Neural progenitor cell (in vitro differentiated cells): ENCODE measurements around the gene LLCFC1. TPM values are rescaled to one million over a fixed set of nuclear protein-coding genes. Genes with fewer than 3 reads are reported as not detected.

Experiments
- DNase-seq: peaks from one replicate; pipeline ENCODE4 v3.0.0-alpha.2; 2016; ENCODE audit warnings: low spot score
- H2AFZ ChIP-seq: fragments of 200-600 bp; sonication (generic); replicated peaks from 2 replicates; pipeline ENCODE4 v1.6.1; 2016; ENCODE audit warnings: antibody characterized with exemption
- H3F3A ChIP-seq: fragments of 200-600 bp; sonication (generic); 2 replicates; pipeline ENCODE4 v1.6.1; 2016; ENCODE audit warnings: antibody characterized with exemption, low read depth
- H3K27ac ChIP-seq: fragments of 200-600 bp; sonication (generic); 2 replicates; pipeline ENCODE4 v1.5.1; 2016; ENCODE audit warnings: mild to moderate bottlenecking
- H3K27me3 ChIP-seq: fragments of 200-600 bp; sonication (generic); 2 replicates; pipeline ENCODE4 v1.6.1; 2016; ENCODE audit warnings: mild to moderate bottlenecking, moderate library complexity
- H3K36me3 ChIP-seq: fragments of 200-600 bp; sonication (generic); 2 replicates; pipeline ENCODE4 v1.5.1; 2016
- H3K4me1 ChIP-seq: fragments of 200-600 bp; sonication (generic); 2 replicates; pipeline ENCODE4 v1.6.1; 2016; ENCODE audit warnings: mixed run types
- H3K4me2 ChIP-seq: fragments of 200-600 bp; sonication (generic); 2 replicates; pipeline ENCODE4 v1.6.1; 2016
- H3K4me3 ChIP-seq: fragments of 200-600 bp; sonication (generic); 2 replicates; pipeline ENCODE4 v1.5.1; 2016
- H3K79me2 ChIP-seq: fragments of 200-600 bp; sonication (generic); 2 replicates; pipeline ENCODE4 v1.6.1; 2016; ENCODE audit warnings: low read depth
- H3K9ac ChIP-seq: fragments of 200-600 bp; sonication (generic); 2 replicates; pipeline ENCODE4 v1.6.1; 2016
- H3K9me3 ChIP-seq: fragments of 200-600 bp; sonication (generic); 2 replicates; pipeline ENCODE4 v1.5.1; 2016; ENCODE audit warnings: low read depth
- H4K20me1 ChIP-seq: fragments of 200-600 bp; sonication (generic); 2 replicates; pipeline ENCODE4 v1.6.1; 2016; ENCODE audit warnings: low read depth
- H3K27ac Mint-ChIP-seq: 3 replicates; pipeline ENCODE4 v1.8.0; 2021; ENCODE audit warnings: mixed read lengths
- H3K27me3 Mint-ChIP-seq: 2 replicates; pipeline ENCODE4 v1.8.0; 2022; ENCODE audit warnings: low read depth, mild to moderate bottlenecking, inconsistent platforms, moderate library complexity, mixed read lengths; ENCODE audit not compliant: insufficient read depth
- H3K36me3 Mint-ChIP-seq: 3 replicates; pipeline ENCODE4 v1.8.0; 2021; ENCODE audit warnings: mixed read lengths
- H3K4me1 Mint-ChIP-seq: 3 replicates; pipeline ENCODE4 v1.8.0; 2021; ENCODE audit warnings: mixed read lengths
- H3K4me3 Mint-ChIP-seq: 3 replicates; pipeline ENCODE4 v1.8.0; 2021; ENCODE audit warnings: mild to moderate bottlenecking, moderate library complexity, mixed read lengths
- H3K9me3 Mint-ChIP-seq: 3 replicates; pipeline ENCODE4 v1.8.0; 2020; ENCODE audit warnings: mixed read lengths
- EZH2 ChIP-seq: fragments of 200-600 bp; sonication (generic); IDR thresholded peaks from 2 replicates; pipeline ENCODE4 v1.6.1; 2017; ENCODE audit warnings: antibody characterized with exemption, mild to moderate bottlenecking, moderate library complexity
- EZH2phosphoT487 ChIP-seq: fragments of 200-600 bp; sonication (generic); IDR thresholded peaks from 2 replicates; pipeline ENCODE4 v1.6.1; 2017; ENCODE audit warnings: antibody characterized with exemption
- total RNA-seq: library from RNA; depleted of rRNA; stranded (reverse); fragments of >200 nt; gene quantifications from 2 replicates; pipeline ENCODE4 v1.2.3, GENCODE V29; 2015; ENCODE audit warnings: low replicate concordance
- TF ChIP-seq, protein P1 (sequence below): fragments of 200-600 bp; sonication (generic); IDR thresholded peaks from 2 replicates; pipeline ENCODE4 v1.5.1; 2017; ENCODE audit warnings: antibody characterized with exemption, mild to moderate bottlenecking

Gene LLCFC1
- total RNA-seq, 1 donor from 2014 or later: not detected

DNA sequence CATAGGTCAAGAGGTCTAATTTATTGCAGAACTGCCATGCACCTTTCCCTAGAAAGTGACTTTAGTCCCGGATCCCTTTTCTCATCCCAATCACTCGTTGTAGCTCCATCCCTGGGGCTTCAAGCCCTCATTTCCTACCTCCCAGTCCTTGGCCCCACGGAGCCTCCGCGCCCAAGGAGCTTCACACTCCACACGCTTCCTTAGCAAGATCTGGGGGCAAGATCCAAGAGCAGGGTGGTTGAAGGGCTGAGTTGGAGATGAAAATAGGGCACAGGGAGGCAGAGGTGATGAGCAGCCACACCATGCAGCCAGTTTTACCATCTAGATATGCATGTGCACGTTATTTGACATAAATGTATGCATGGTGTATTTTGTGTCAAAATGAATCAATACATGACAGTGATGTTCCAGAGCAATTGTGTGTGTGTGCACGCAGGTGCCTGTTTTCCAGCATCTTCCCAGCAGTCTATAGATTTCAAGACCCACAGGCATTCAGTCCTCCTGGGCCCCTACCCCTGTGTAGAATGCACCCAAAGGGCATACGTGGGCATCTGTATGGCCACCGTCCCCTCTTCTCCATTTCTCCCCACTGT, 47.7 kb upstream of the LLCFC1 start:
- Mint-ChIP-seq H3K9me3 (peaks cover 5% of the 10 kb centered on the region), H3K27ac (no peak overlapping the region), H3K4me1 (peaks cover 15% of the 10 kb centered on the region), H3K27me3 (peaks cover 16% of the 10 kb centered on the region), H3K4me3 (no peak overlapping the region), H3K36me3 (no peaks in the 10 kb centered on the region)
- no peaks in the 10 kb centered on the region for H3K79me2 ChIP-seq
- H3K27ac ChIP-seq: no peak overlapping the region
- no peaks in the 10 kb centered on the region for H4K20me1 ChIP-seq
- no peaks in the 10 kb centered on the region for H3K27me3 ChIP-seq
- H3K9ac ChIP-seq: no peak overlapping the region
- no peak overlapping the region for H3K4me3 ChIP-seq
- no peak for DNase-seq
- no peak overlapping the region for H2AFZ ChIP-seq
- H3K4me2 ChIP-seq: no peak overlapping the region
- no peaks in the 10 kb centered on the region for H3F3A ChIP-seq
- H3K4me1 ChIP-seq: no peaks in the 10 kb centered on the region
- no peak for TF ChIP-seq EZH2
- TF ChIP-seq, protein P1, sequence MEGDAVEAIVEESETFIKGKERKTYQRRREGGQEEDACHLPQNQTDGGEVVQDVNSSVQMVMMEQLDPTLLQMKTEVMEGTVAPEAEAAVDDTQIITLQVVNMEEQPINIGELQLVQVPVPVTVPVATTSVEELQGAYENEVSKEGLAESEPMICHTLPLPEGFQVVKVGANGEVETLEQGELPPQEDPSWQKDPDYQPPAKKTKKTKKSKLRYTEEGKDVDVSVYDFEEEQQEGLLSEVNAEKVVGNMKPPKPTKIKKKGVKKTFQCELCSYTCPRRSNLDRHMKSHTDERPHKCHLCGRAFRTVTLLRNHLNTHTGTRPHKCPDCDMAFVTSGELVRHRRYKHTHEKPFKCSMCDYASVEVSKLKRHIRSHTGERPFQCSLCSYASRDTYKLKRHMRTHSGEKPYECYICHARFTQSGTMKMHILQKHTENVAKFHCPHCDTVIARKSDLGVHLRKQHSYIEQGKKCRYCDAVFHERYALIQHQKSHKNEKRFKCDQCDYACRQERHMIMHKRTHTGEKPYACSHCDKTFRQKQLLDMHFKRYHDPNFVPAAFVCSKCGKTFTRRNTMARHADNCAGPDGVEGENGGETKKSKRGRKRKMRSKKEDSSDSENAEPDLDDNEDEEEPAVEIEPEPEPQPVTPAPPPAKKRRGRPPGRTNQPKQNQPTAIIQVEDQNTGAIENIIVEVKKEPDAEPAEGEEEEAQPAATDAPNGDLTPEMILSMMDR: no peak
- no peak for TF ChIP-seq EZH2phosphoT487
- no peaks in the 10 kb centered on the region for H3K36me3 ChIP-seq
- no peaks in the 10 kb centered on the region for H3K9me3 ChIP-seq

DNA sequence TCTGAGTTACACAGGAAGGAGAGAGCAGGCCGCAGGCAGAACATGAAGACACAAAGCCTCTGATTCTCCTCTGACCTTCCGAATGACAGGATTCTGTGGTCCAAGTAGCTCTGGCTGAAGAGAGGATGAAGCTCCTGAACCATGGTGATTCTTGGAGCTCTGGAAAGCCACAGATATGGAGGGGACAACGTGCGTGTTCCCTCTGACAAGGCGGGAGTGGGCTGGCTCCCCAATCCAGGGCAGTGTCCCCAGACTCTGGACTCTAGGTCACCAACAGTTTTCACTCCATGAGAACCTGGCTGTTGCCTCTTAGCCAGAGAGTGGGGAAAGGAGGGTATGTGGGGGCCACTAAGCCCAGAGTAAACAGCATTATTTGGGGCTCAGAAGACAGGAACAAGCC, 46.3 kb upstream of the LLCFC1 start:
- no peaks in the 10 kb centered on the region for H3K9me3 ChIP-seq
- no peak overlapping the region for H3K4me3 ChIP-seq
- peaks cover 11% of the 10 kb centered on the region for H3K4me1 Mint-ChIP-seq
- H3K27me3 ChIP-seq: no peaks in the 10 kb centered on the region
- no peak overlapping the region for H3K9ac ChIP-seq
- peaks cover 15% of the 10 kb centered on the region for H3K27me3 Mint-ChIP-seq
- DNase-seq: no peak
- H2AFZ ChIP-seq: peak overlapping the region; percentile 24
- peaks cover 5% of the 10 kb centered on the region for H3K9me3 Mint-ChIP-seq
- TF ChIP-seq, protein P1: no peak
- TF ChIP-seq EZH2 (no peak), EZH2phosphoT487 (no peak)
- no peak overlapping the region for H3K27ac Mint-ChIP-seq
- H3K4me3 Mint-ChIP-seq: no peak overlapping the region
- H3K4me2 ChIP-seq: no peak overlapping the region
- H3K79me2 ChIP-seq: no peaks in the 10 kb centered on the region
- no peak overlapping the region for H3K27ac ChIP-seq
- H3K36me3 ChIP-seq: no peaks in the 10 kb centered on the region
- H4K20me1 ChIP-seq: no peaks in the 10 kb centered on the region
- no peaks in the 10 kb centered on the region for H3K4me1 ChIP-seq
- H3F3A ChIP-seq: no peaks in the 10 kb centered on the region
- H3K36me3 Mint-ChIP-seq: no peaks in the 10 kb centered on the region

DNA sequence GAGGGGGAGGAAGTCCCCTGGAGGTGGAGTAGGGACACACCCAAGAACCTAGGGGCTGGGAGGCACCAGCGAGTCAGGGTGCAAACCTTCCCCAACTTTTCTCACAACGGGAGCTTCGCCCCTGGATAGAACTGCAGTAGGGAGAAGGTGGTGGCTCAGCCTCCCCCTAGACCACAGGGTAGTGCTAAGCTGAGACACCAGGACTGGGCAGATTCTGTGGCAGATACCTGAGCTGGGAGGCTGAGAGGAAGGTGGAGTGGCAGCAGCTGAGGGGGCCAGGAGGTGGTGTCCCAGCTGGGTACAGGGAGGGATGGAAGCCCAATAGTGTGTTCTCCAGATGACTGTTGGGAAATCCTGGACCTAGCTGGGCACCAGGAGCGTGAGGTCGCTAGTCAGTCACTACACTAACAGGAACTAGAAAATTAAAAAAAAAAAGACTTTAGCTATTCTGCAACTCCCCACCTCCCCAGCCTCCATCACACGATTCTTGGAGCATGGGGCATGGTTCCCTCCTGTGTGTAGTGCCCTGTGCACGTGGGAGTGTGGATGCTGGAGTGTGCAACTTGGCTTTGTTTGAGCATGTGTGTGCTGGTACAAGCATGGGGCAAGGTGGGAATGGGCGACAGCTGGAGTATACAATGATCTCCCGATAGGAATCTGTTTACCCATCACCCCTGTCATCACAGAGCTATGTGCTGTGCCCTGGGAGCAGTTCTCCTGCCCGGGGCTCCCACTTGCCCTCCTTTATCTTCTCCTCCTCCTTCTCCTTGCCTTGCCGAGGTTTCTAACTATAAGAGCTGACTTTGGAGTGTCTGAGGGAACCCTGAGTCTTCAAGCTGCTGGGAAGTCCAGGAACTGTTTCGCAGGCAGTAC, 44.9 kb upstream of the LLCFC1 start:
- no peak overlapping the region for H2AFZ ChIP-seq
- H3K4me3 ChIP-seq: no peak overlapping the region
- no peak overlapping the region for H3K27ac Mint-ChIP-seq
- peaks cover 15% of the 10 kb centered on the region for H3K27me3 Mint-ChIP-seq
- H3K36me3 ChIP-seq: no peaks in the 10 kb centered on the region
- no peaks in the 10 kb centered on the region for H3K79me2 ChIP-seq
- H3K9ac ChIP-seq: no peak overlapping the region
- no peak overlapping the region for H3K4me3 Mint-ChIP-seq
- H4K20me1 ChIP-seq: no peaks in the 10 kb centered on the region
- no peak overlapping the region for H3K27ac ChIP-seq
- H3K27me3 ChIP-seq: no peaks in the 10 kb centered on the region
- no peaks in the 10 kb centered on the region for H3K36me3 Mint-ChIP-seq
- H3K9me3 Mint-ChIP-seq: peaks cover 5% of the 10 kb centered on the region
- H3K4me1 Mint-ChIP-seq: peaks cover 10% of the 10 kb centered on the region
- no peak overlapping the region for H3K4me2 ChIP-seq
- H3K4me1 ChIP-seq: no peaks in the 10 kb centered on the region
- no peaks in the 10 kb centered on the region for H3K9me3 ChIP-seq
- TF ChIP-seq, protein P1: no peak
- TF ChIP-seq EZH2: no peak
- TF ChIP-seq EZH2phosphoT487: no peak
- DNase-seq: no peak
- H3F3A ChIP-seq: no peaks in the 10 kb centered on the region
